Fibroblast of lung (primary cell): ENCODE data around the gene RSL24D1.

Source experiments
- CTCF ChIP-seq, 2 donors: IDR thresholded peaks in 1 of 2; conservative IDR thresholded peaks in 1 of 2; 1 replicate in 1 of 2; 2 replicates in 1 of 2; pipeline ENCODE4 v1.5.1; 2011 to 2012; ENCODE audit warnings: low read length in 2 of 2, control low read depth in 1 of 2, inconsistent platforms in 1 of 2, low read depth in 1 of 2, mild to moderate bottlenecking in 1 of 2
- EZH2 ChIP-seq: IDR thresholded peaks from 2 replicates; pipeline ENCODE4 v1.5.1; 2012; ENCODE audit warnings: low read length, control low read depth, mild to moderate bottlenecking; ENCODE audit errors: missing control alignments

GRCh38 chr15:55197719-55198118, 978 bp upstream of the RSL24D1 start:
- TF ChIP-seq CTCF (conservative IDR thresholded peaks at IDR 0.05 in 1 of 2, IDR thresholded peaks at IDR 0.05 in 1 of 2; ENCODE audit: low read depth in 1 of 2, low read length in 2 of 2) (no peak), EZH2 (no peak)
